Activated CD4-positive, alpha-beta T cell treated with anti-CD3 and anti-CD28 coated beads for 1 hour (primary cell): ENCODE measurements around the gene ITPR1.

Source experiments
- DNase-seq: peaks from one replicate; pipeline ENCODE4 v3.0.0-alpha.2; 2020

Gene ITPR1

GRCh38 chr3:4877173-4877787, 384.1 kb downstream of the ITPR1 start:
- no peak for DNase-seq

- no peak for DNase-seq
These were observed 387.7 kb downstream of the ITPR1 start for GRCh38 chr3:4880850-4881249.

GRCh38 chr3:4882548-4882947, 389.4 kb downstream of the ITPR1 start:
- DNase-seq: no peak

- DNase-seq: no peak
These were observed 389.9 kb downstream of the ITPR1 start for GRCh38 chr3:4883011-4883410.

- no peak for DNase-seq
These were observed 391.7 kb downstream of the ITPR1 start for GRCh38 chr3:4884888-4885287.

- no peak for DNase-seq
These were observed 392.2 kb downstream of the ITPR1 start for GRCh38 chr3:4885316-4885715.

GRCh38 chr3:4886448-4886847, 393.3 kb downstream of the ITPR1 start:
- DNase-seq: no peak

GRCh38 chr3:4887177-4887576, 394.0 kb downstream of the ITPR1 start:
- no peak for DNase-seq

- DNase-seq: no peak
These were observed 396.0 kb downstream of the ITPR1 start for GRCh38 chr3:4888913-4889846.

- DNase-seq: no peak
These were observed 396.7 kb downstream of the ITPR1 start for GRCh38 chr3:4889896-4890295.

- DNase-seq: no peak
These were observed 401.9 kb downstream of the ITPR1 start for GRCh38 chr3:4894891-4895530.

GRCh38 chr3:4895838-4896237, 402.7 kb downstream of the ITPR1 start:
- DNase-seq: no peak
